ENCODE results near the gene RYR3.

The RYR3 gene

GRCh38 chr15:33384307-33384706, 73.5 kb downstream of the RYR3 start:
- DNase-seq (ENCODE audit: low read depth in 2 of 2), result no peak

- DNase-seq (ENCODE audit: low read depth in 2 of 2), result no peak
Observed at GRCh38 chr15:33392453-33392852, 81.7 kb downstream of the RYR3 start.

GRCh38 chr15:33393546-33393945, 82.8 kb downstream of the RYR3 start:
- DNase-seq (ENCODE audit: low read depth in 2 of 2), result no peak

GRCh38 chr15:33395321-33395720, 84.6 kb downstream of the RYR3 start:
- DNase-seq (ENCODE audit: low read depth in 2 of 2), result no peak

- DNase-seq (ENCODE audit: low read depth in 2 of 2), result no peak
Observed at GRCh38 chr15:33395846-33396245, 85.1 kb downstream of the RYR3 start.

GRCh38 chr15:33396475-33396874, 85.7 kb downstream of the RYR3 start:
- no peak for DNase-seq (ENCODE audit: low read depth in 2 of 2)

GRCh38 chr15:33398555-33398954, 87.8 kb downstream of the RYR3 start:
- DNase-seq (ENCODE audit: low read depth in 2 of 2), result no peak

GRCh38 chr15:33400941-33401340, 90.2 kb downstream of the RYR3 start:
- DNase-seq (ENCODE audit: low read depth in 2 of 2), result no peak

GRCh38 chr15:33402600-33402999, 91.8 kb downstream of the RYR3 start:
- no peak for DNase-seq (ENCODE audit: low read depth in 2 of 2)

- no peak for DNase-seq (ENCODE audit: low read depth in 2 of 2)
Observed at GRCh38 chr15:33405096-33405495, 94.3 kb downstream of the RYR3 start.

GRCh38 chr15:33411596-33412540, 101.1 kb downstream of the RYR3 start:
- DNase-seq (ENCODE audit: low read depth in 2 of 2), result no peak

- DNase-seq (ENCODE audit: low read depth in 2 of 2), result no peak
Observed at GRCh38 chr15:33419701-33420100, 108.9 kb downstream of the RYR3 start.

- DNase-seq (ENCODE audit: low read depth in 2 of 2), result no peak
Observed at GRCh38 chr15:33424025-33424424, 113.3 kb downstream of the RYR3 start.

- no peak for DNase-seq (ENCODE audit: low read depth in 2 of 2)
Observed at GRCh38 chr15:33425142-33425541, 114.4 kb downstream of the RYR3 start.

- DNase-seq (ENCODE audit: low read depth in 2 of 2), result no peak
Observed at GRCh38 chr15:33430577-33430976, 119.8 kb downstream of the RYR3 start.

- no peak for DNase-seq (ENCODE audit: low read depth in 2 of 2)
Observed at GRCh38 chr15:33433821-33434220, 123.1 kb downstream of the RYR3 start.

GRCh38 chr15:33438396-33438795, 127.6 kb downstream of the RYR3 start:
- DNase-seq (ENCODE audit: low read depth in 2 of 2), result no peak

GRCh38 chr15:33440900-33441299, 130.1 kb downstream of the RYR3 start:
- no peak for DNase-seq (ENCODE audit: low read depth in 2 of 2)

- no peak for DNase-seq (ENCODE audit: low read depth in 2 of 2)
Observed at GRCh38 chr15:33442449-33442848, 131.7 kb downstream of the RYR3 start.

GRCh38 chr15:33443708-33444107, 132.9 kb downstream of the RYR3 start:
- DNase-seq (ENCODE audit: low read depth in 2 of 2), result no peak

- DNase-seq (ENCODE audit: low read depth in 2 of 2), result no peak
Observed at GRCh38 chr15:33445984-33446383, 135.2 kb downstream of the RYR3 start.

GRCh38 chr15:33448151-33448550, 137.4 kb downstream of the RYR3 start:
- no peak for DNase-seq (ENCODE audit: low read depth in 2 of 2)

- DNase-seq (ENCODE audit: low read depth in 2 of 2), result no peak
Observed at GRCh38 chr15:33448961-33449606, 138.3 kb downstream of the RYR3 start.
